GM23338 (cell line): ENCODE measurements around the gene ARFGEF2. TPM values are rescaled to one million over a fixed set of nuclear protein-coding genes. Genes with fewer than 3 reads are reported as not detected.

Experiments
- ATAC-seq: fragments of 200-7000 bp; cut with Tn5 transposase; 3 replicates; pipeline ENCODE4 v1.9.1; 2020
- DNase-seq: peaks from one replicate; pipeline ENCODE4 v3.0.0-alpha.2; 2015; ENCODE audit warnings: low spot score
- H2AFZ ChIP-seq: fragments of 200-600 bp; sonication (generic); 2 replicates; pipeline ENCODE4 v1.8.0; 2016; ENCODE audit warnings: antibody characterized with exemption, mild to moderate bottlenecking, moderate library complexity
- H3F3A ChIP-seq: fragments of 200-600 bp; sonication (generic); replicated peaks from 2 replicates; pipeline ENCODE4 v1.8.0; 2017; ENCODE audit warnings: antibody characterized with exemption, mixed run types, low read depth
- H3K27ac ChIP-seq: fragments of 200-600 bp; sonication (generic); 2 replicates; pipeline ENCODE4 v1.6.1; 2016; ENCODE audit warnings: low read depth
- H3K27me3 ChIP-seq: fragments of 200-600 bp; sonication (generic); 2 replicates; pipeline ENCODE4 v1.8.0; 2016; ENCODE audit warnings: mild to moderate bottlenecking, mixed run types, moderate library complexity; ENCODE audit not compliant: insufficient read depth
- H3K36me3 ChIP-seq: fragments of 200-600 bp; sonication (generic); 2 replicates; pipeline ENCODE4 v1.8.0; 2016; ENCODE audit warnings: mild to moderate bottlenecking; ENCODE audit not compliant: insufficient read depth
- H3K4me1 ChIP-seq: fragments of 200-600 bp; sonication (generic); 2 replicates; pipeline ENCODE4 v1.8.0; 2016; ENCODE audit warnings: mild to moderate bottlenecking, moderate library complexity; ENCODE audit not compliant: insufficient read depth
- H3K4me2 ChIP-seq: fragments of 200-600 bp; sonication (generic); 2 replicates; pipeline ENCODE4 v1.7.1; 2017; ENCODE audit warnings: mixed run types
- H3K4me3 ChIP-seq: fragments of 200-600 bp; sonication (generic); 2 replicates; pipeline ENCODE4 v1.6.1; 2016; ENCODE audit warnings: mixed run types
- H3K79me2 ChIP-seq: fragments of 200-600 bp; sonication (generic); replicated peaks from 2 replicates; pipeline ENCODE4 v1.8.0; 2017; ENCODE audit warnings: mild to moderate bottlenecking; ENCODE audit not compliant: insufficient read depth
- H3K9me2 ChIP-seq: fragments of 200-600 bp; sonication (generic); 2 replicates; pipeline ENCODE4 v1.8.0; 2017; ENCODE audit not compliant: insufficient read depth
- H4K20me1 ChIP-seq: fragments of 200-600 bp; sonication (generic); replicated peaks from 2 replicates; pipeline ENCODE4 v1.8.0; 2017; ENCODE audit warnings: mild to moderate bottlenecking; ENCODE audit not compliant: insufficient read depth
- H3K27ac Mint-ChIP-seq: 2 replicates; pipeline ENCODE4 v1.8.0; 2020; ENCODE audit warnings: inconsistent platforms, mild to moderate bottlenecking, moderate library complexity, mixed read lengths
- H3K27me3 Mint-ChIP-seq: 3 replicates; pipeline ENCODE4 v1.8.0; 2022; ENCODE audit warnings: low read depth, mild to moderate bottlenecking, moderate library complexity, mixed read lengths, inconsistent platforms; ENCODE audit not compliant: insufficient read depth, poor library complexity
- H3K36me3 Mint-ChIP-seq: 3 replicates; pipeline ENCODE4 v1.8.0; 2021; ENCODE audit warnings: low read depth, mild to moderate bottlenecking, inconsistent platforms, moderate library complexity, mixed read lengths
- H3K4me1 Mint-ChIP-seq: 3 replicates; pipeline ENCODE4 v1.8.0; 2020; ENCODE audit warnings: mild to moderate bottlenecking, inconsistent platforms, mixed read lengths
- H3K4me3 Mint-ChIP-seq: 3 replicates; pipeline ENCODE4 v1.8.0; 2021; ENCODE audit warnings: moderate library complexity, mild to moderate bottlenecking, inconsistent platforms, mixed read lengths
- H3K9me3 Mint-ChIP-seq: 3 replicates; pipeline ENCODE4 v1.8.0; 2020; ENCODE audit warnings: moderate library complexity, mild to moderate bottlenecking, inconsistent platforms, mixed read lengths
- CREB1 ChIP-seq: fragments of 250-450 bp; sonication (Bioruptor Pico); IDR thresholded peaks from 2 replicates; pipeline ENCODE4 v1.5.0; 2020; ENCODE audit warnings: low read depth, mild to moderate bottlenecking, moderate library complexity
- EZH2 ChIP-seq: fragments of 200-600 bp; sonication (generic); IDR thresholded peaks from one replicate; pipeline ENCODE4 v1.8.0; 2017; ENCODE audit warnings: antibody characterized with exemption, mild to moderate bottlenecking, low read depth; ENCODE audit not compliant: unreplicated experiment
- EZH2phosphoT487 ChIP-seq: fragments of 200-600 bp; sonication (generic); IDR thresholded peaks from one replicate; pipeline ENCODE4 v1.8.1; 2018; ENCODE audit warnings: antibody characterized with exemption; ENCODE audit not compliant: unreplicated experiment
- JUNB ChIP-seq: IDR thresholded peaks from one replicate; pipeline ENCODE4 v1.6.1; 2016; ENCODE audit warnings: antibody characterized with exemption; ENCODE audit not compliant: unreplicated experiment
- STAT1 ChIP-seq: IDR thresholded peaks from one replicate; pipeline ENCODE4 v1.6.1; 2016; ENCODE audit warnings: antibody characterized with exemption; ENCODE audit not compliant: unreplicated experiment
- ZNF114 ChIP-seq: fragments of 250-450 bp; sonication (Bioruptor Pico); IDR thresholded peaks from 2 replicates; pipeline ENCODE4 v1.5.0; 2020; ENCODE audit warnings: mild to moderate bottlenecking, moderate library complexity
- ZNF331 ChIP-seq: fragments of 250-450 bp; sonication (Bioruptor Pico); IDR thresholded peaks from 2 replicates; pipeline ENCODE4 v1.5.0; 2020; ENCODE audit warnings: low read depth, mild to moderate bottlenecking, moderate library complexity
- polyA plus RNA-seq: library from polyadenylated mRNA; unstranded; fragments of >200 nt; fragmentation: Nextera tagmentation; extraction: Ambion mirVana; gene quantifications from 2 replicates; pipeline ENCODE4 v1.2.1, GENCODE V29; 2016
- total RNA-seq: library from RNA; depleted of rRNA; stranded (reverse); fragments of >200 nt; shearing (Covaris generic); gene quantifications from 2 replicates; pipeline ENCODE4 v1.2.3, GENCODE V29; 2014
- TF ChIP-seq, protein P1 (sequence below): IDR thresholded peaks from one replicate; pipeline ENCODE4 v1.6.1; 2018; ENCODE audit warnings: antibody characterized with exemption; ENCODE audit not compliant: unreplicated experiment
- TF ChIP-seq, protein P2 (sequence below), 2 experiments: fragments of 200-600 bp in 1 of 2; sonication (generic) in 1 of 2; conservative IDR thresholded peaks; 2 replicates each; pipeline versions ENCODE4 v1.5.1 to v1.6.1; 2016 to 2017; ENCODE audit warnings: antibody characterized with exemption in 2 of 2, low read depth in 2 of 2, mild to moderate bottlenecking in 2 of 2, moderate library complexity in 1 of 2

Gene ARFGEF2
- total and polyA plus RNA-seq, 2 experiments from 2014 or later, result 7.2 to 25.5 TPM

DNA sequence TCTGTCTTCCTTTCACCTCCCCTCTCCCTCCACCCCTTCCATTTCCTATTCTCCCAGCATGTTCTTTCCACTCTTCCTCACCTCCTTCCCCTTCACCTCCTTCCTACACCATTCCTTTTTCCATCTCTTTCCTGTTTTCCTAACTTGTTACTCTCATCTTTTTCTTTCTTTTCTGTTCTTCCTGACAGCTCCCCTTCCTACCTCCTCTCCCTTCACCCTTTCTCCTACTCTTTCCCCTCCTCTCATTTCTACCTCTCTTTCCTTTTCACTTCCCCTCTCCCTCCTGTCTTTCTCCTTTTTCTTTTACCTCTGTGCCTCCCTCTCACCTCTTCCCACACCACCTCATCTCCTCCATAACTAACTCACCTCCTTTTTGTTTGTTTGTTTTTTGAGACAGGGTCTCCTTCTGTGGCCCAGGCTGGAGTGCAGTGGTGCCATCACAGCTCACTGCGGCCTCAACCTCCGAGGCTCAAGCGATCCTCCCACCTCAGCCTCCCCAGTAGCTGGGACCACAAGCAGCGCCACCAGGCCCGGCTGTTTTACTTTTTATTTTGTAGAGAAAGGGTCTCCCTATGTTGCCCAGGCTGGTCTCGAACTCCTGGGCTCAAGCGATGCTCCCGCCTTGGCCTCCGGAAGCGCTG is 864 bp upstream of the ARFGEF2 start (continued):
- TF ChIP-seq, protein P1, sequence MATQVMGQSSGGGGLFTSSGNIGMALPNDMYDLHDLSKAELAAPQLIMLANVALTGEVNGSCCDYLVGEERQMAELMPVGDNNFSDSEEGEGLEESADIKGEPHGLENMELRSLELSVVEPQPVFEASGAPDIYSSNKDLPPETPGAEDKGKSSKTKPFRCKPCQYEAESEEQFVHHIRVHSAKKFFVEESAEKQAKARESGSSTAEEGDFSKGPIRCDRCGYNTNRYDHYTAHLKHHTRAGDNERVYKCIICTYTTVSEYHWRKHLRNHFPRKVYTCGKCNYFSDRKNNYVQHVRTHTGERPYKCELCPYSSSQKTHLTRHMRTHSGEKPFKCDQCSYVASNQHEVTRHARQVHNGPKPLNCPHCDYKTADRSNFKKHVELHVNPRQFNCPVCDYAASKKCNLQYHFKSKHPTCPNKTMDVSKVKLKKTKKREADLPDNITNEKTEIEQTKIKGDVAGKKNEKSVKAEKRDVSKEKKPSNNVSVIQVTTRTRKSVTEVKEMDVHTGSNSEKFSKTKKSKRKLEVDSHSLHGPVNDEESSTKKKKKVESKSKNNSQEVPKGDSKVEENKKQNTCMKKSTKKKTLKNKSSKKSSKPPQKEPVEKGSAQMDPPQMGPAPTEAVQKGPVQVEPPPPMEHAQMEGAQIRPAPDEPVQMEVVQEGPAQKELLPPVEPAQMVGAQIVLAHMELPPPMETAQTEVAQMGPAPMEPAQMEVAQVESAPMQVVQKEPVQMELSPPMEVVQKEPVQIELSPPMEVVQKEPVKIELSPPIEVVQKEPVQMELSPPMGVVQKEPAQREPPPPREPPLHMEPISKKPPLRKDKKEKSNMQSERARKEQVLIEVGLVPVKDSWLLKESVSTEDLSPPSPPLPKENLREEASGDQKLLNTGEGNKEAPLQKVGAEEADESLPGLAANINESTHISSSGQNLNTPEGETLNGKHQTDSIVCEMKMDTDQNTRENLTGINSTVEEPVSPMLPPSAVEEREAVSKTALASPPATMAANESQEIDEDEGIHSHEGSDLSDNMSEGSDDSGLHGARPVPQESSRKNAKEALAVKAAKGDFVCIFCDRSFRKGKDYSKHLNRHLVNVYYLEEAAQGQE, result no peak
- no peak for TF ChIP-seq EZH2phosphoT487
- TF ChIP-seq JUNB, result no peak
- no peak for TF ChIP-seq ZNF331
- TF ChIP-seq, protein P2, sequence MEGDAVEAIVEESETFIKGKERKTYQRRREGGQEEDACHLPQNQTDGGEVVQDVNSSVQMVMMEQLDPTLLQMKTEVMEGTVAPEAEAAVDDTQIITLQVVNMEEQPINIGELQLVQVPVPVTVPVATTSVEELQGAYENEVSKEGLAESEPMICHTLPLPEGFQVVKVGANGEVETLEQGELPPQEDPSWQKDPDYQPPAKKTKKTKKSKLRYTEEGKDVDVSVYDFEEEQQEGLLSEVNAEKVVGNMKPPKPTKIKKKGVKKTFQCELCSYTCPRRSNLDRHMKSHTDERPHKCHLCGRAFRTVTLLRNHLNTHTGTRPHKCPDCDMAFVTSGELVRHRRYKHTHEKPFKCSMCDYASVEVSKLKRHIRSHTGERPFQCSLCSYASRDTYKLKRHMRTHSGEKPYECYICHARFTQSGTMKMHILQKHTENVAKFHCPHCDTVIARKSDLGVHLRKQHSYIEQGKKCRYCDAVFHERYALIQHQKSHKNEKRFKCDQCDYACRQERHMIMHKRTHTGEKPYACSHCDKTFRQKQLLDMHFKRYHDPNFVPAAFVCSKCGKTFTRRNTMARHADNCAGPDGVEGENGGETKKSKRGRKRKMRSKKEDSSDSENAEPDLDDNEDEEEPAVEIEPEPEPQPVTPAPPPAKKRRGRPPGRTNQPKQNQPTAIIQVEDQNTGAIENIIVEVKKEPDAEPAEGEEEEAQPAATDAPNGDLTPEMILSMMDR (conservative IDR thresholded peaks at IDR 0.05; ENCODE audit: low read depth in 2 of 2), result no peak
- TF ChIP-seq ZNF114 (CRISPR knock-in tag), result no peak
- no peak for TF ChIP-seq CREB1 (CRISPR knock-in tag)
- TF ChIP-seq EZH2, result no peak

- Mint-ChIP-seq H3K27me3 (peaks cover 5% of the 10 kb centered on the region), H3K4me1 (peaks cover 11% of the 10 kb centered on the region; the same call in 2 of the 3 replicates), H3K4me3 (peak overlapping the region; percentile 95), H3K36me3 (no peaks in the 10 kb centered on the region), H3K27ac (peak overlapping the region; percentile 98), H3K9me3 (no peaks in the 10 kb centered on the region; the same call in 2 of the 3 replicates)
- peaks cover 19% of the 10 kb centered on the region for H3K4me1 ChIP-seq
- peak overlapping the region; percentile 90 for H3K4me2 ChIP-seq
- H3F3A ChIP-seq, result 0 out of 2 replicates have a peak, but pooled peaks cover 8% of the 10 kb centered on the region
- H3K9me2 ChIP-seq, result no peaks in the 10 kb centered on the region; the same call in 1 of the 2 replicates
- H4K20me1 ChIP-seq, result peaks cover 7% of the 10 kb centered on the region; the same call in 1 of the 2 replicates
- H3K79me2 ChIP-seq, result peaks cover 52% of the 10 kb centered on the region
- H3K36me3 ChIP-seq, result no peaks in the 10 kb centered on the region
- H3K4me3 ChIP-seq, result peak overlapping the region; percentile 99
- no peaks in the 10 kb centered on the region for H3K27me3 ChIP-seq
- ATAC-seq (peak; percentile 83), DNase-seq (peak; percentile 74)
- peak overlapping the region; percentile 50; the same call in 1 of the 2 replicates for H2AFZ ChIP-seq
- peak overlapping the region; percentile 93 for H3K27ac ChIP-seq
- TF ChIP-seq STAT1 (no peak), JUNB (no peak)
- TF ChIP-seq, protein P2 (conservative IDR thresholded peaks at IDR 0.05; ENCODE audit: low read depth in 2 of 2), result no peak
These were observed 641 bp downstream of the ARFGEF2 start for GRCh38 chr20:48921883-48922820.
